AG09319 (cell line): ENCODE results near the gene GABPB1.
"Not testable (repeated sequence)": the region's sequence is repeated elsewhere in the genome, so short reads cannot be mapped to it uniquely, and the experiment has no call there.

Experiments used
- DNase-seq: peaks from one replicate; pipeline ENCODE4 v3.0.0-alpha.2; 2010; ENCODE audit warnings: low read depth; ENCODE audit errors: extremely low read depth
- TF ChIP-seq, protein P1 (sequence below): IDR thresholded peaks from 2 replicates; pipeline ENCODE4 v1.5.1; 2011; ENCODE audit warnings: low read depth, mild to moderate bottlenecking, inconsistent platforms, low read length, moderate library complexity

GABPB1 gene

DNA sequence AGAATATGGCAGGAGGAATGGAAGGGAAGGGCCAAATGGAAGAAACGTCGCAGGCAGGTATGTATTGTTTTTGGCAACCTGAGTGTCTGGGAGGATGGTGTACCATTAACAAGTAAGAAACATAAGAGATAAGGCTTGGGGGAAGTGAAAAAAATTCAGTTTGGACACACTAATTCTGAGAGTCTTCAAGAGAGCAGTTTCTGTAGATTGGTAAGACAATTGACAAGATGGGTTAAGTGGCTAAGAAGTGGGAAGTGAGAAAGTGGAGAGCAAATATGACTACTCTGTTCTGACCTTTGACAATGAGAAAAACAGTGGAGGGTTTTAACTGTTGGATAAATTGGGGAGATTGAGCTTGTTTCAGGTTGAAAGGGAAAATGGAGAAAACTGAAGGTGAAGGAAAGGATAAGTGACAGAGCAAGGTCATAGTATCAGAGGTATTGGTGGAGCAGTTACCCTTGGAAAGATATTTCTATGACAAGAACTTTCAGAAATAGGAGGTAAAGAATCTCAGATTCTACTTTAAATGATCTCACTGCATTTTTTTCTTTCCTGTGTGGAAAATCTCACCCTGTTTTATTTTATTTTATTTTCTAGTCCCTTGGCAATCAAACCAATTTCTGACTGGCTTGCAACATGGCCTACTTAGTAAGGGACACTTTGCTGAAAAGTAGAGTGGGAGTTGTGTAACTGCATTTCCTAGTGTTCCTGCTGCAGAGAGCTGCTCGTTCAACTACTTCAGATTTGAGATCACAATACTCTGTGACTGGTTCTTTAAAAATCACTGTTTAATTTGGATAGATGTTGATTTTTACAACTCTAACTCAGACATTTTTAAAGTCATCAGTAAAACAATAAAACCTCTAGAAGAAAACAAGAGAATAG, 23.1 kb upstream of the GABPB1 start:
- DNase-seq: no peak
- TF ChIP-seq, protein P1, sequence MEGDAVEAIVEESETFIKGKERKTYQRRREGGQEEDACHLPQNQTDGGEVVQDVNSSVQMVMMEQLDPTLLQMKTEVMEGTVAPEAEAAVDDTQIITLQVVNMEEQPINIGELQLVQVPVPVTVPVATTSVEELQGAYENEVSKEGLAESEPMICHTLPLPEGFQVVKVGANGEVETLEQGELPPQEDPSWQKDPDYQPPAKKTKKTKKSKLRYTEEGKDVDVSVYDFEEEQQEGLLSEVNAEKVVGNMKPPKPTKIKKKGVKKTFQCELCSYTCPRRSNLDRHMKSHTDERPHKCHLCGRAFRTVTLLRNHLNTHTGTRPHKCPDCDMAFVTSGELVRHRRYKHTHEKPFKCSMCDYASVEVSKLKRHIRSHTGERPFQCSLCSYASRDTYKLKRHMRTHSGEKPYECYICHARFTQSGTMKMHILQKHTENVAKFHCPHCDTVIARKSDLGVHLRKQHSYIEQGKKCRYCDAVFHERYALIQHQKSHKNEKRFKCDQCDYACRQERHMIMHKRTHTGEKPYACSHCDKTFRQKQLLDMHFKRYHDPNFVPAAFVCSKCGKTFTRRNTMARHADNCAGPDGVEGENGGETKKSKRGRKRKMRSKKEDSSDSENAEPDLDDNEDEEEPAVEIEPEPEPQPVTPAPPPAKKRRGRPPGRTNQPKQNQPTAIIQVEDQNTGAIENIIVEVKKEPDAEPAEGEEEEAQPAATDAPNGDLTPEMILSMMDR: no peak

DNA sequence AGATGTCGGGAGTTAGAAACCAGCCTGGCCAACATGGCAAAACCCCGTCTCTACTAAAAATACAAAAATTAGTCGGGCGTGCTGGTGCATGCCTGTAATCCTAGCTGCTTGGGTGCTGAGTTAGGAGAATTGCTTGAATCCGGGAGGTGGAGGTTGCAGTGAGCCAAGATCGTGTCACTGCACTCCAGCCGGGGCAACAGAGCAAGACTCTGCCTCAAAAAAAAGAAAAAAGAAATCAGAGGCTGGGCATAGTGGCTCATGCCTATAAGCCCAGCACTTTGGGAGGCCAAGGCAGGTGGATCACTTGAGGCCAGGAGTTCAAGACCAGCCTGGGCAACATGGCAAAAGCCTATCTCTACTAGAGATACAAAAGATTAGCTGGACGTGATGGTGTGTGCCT, 14.6 kb upstream of the GABPB1 start:
- not testable (repeated sequence) for DNase-seq

DNA sequence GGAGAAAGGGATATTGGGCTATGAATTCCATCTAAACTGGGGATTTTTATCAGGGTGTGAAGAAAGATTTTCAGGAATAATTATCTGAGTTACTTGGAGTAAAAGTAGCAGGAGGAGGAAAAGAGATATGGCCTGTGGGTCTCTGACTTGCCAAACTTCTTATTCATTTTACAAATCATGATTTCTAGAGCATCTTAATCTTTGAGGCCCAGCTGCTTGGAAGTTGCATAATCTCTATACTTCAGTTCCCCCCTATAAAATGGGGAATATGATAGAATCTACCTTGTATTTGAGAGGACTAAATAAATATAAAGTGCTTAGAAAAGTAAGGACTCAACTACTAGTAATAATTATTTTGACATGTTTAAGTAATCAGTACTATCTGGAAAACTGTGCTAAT, 11.0 kb upstream of the GABPB1 start:
- TF ChIP-seq, protein P1: no peak
- no peak for DNase-seq

DNA sequence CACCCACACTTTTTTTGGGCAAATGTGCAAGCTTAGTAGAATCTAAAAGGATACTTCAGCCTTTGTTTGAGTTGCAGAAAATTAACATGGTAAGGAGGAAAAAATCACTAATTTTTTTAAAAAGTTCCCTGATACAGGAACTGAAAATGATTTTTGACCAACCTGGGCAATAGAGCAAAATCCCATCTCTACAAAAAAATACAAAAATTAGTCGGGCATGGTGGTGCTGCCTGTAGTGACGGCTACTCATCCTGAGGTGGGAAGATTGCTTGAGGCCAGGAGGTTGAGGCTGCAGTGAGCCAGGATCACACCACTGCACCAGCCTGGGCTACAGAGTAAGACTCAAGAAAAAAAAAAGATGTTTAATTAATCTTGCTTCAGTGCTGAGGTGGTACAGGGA, 10.6 kb upstream of the GABPB1 start:
- TF ChIP-seq, protein P1: no peak
- no peak for DNase-seq

DNA sequence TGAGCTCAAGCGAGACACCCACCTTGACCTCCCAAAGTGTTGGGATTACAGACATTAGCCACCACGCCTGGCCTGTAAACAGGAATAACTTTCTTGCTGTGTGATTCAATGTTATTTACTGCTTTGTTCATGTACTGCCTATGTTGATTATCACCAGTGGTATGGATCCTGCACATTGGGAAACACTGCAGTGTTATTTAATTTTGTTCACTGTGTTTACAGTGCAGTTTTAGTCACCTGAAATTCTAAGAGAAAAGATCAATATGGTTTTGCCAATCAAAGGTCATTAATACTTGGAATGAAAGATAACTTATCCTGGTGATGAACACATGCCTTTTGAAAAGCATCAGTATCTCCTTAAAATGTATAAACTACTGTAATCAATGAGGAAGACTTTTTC, 8.6 kb upstream of the GABPB1 start:
- TF ChIP-seq, protein P1: no peak
- no peak for DNase-seq

DNA sequence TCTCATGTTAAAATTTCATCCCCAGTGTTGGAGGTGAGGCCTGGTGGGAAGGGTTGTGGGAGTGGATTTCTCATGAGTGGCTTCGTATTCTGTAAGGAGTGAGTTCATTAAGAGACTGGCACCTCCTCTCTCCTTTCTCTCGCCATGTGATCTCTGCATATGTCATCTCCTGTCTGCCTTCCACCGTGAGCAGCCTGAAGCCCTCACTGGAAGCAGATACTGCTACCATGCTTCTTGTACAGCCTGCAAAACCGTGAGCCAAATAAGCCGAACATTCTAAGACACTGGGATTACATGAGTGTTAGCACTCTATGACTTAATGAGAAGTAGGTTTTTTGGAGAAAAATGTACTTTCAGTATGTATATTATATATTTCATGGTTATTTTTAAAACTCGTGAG, 6.8 kb upstream of the GABPB1 start:
- no peak for DNase-seq
- TF ChIP-seq, protein P1: no peak

DNA sequence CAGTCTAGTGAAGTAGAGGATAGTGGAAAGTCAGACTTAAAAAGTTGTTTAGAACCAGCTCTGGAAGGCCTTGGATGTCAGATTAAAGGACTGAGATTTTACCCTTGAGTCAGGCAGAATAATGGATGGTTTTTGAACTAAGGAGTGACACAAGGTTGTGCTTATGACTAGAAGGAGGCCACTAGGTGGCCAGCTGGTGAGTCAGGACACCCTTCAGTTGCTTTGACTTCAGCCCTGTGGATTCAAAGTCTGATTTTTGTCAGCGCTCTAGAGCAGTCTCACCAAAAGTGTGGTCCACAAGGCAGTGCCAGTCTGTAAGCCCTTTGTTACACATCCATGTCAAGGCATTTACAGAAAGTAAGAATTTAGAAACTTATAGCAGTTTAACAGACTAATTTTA, 3.8 kb upstream of the GABPB1 start:
- no peak for DNase-seq
- TF ChIP-seq, protein P1: peak; percentile 48

DNA sequence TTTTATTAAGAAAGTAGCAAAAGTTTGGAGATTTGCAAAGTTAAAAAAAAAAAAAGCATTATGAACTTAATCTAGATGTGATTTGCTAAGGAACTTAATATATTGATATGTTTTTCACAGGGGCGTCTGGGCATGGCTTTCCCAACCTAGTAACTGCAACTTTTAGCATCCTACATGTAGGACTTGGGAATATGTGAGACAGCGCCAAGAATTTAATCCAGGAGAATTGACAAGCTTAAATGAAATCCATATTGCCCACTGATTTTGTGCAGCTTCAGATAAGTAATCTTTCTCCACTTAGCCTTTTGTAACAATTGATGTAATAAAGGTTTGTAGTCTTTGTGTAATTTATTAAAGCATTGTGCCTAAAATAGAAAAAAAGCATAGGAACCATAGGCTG, 982 bp upstream of the GABPB1 start:
- no peak for DNase-seq
- TF ChIP-seq, protein P1: no peak
